Inflammatory macrophage treated with lipopolysaccharide for 1 hour (primary cell): ENCODE data around the gene WDR64.
"Not testable (repeated sequence)": the region's sequence is repeated elsewhere in the genome, so short reads cannot be mapped to it uniquely, and the experiment has no call there.

Source experiments
- DNase-seq, 2 donors: peaks; one replicate each; pipeline ENCODE4 v3.0.0-alpha.2; 2020 to 2022

Gene WDR64

DNA sequence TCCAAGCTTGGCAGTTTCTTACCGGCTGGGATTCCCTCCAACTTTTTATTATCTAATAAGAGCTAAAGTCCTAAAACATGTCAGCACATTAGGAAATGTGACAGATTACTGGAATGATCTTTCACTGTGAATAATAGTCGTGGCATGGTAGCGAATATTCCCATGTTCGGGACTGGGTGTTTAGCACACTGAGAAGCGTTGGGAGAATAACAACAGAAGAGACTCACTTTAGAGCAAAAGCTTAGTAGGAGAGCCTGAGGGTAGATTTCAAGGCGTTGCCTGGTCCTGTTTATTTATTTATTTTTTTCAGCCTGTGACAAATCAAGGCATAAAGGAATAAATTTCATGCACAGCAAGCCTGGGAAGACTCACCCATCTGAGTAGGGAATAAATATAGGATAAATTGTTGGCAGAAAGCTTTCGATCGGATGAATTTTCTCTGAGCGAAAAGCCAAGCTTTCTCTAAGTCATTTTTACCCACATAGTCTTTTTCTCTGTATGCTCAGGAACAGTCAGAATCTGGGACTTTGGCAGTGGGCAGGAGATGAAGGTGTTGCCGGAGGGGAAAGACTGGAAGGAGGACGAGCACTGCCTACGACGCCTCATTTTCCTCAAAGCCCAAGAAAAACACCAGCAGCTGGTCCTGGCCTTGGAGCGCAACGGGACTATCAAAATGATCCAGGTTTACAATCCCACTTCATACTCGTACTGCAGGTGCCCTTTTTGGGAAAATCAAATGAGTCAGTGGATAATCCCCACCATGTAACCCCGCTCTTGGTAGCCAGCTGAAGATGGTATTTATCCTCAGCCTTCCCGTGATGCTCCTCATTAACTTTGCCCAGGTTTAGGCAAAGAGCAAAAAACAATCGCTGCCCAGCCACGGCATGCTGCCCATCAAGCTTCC is 97.2 kb downstream of the WDR64 start:
- no peak for DNase-seq

- no peak for DNase-seq
These were observed 98.0 kb downstream of the WDR64 start for GRCh38 chr1:241749945-241750695.

- DNase-seq: no peak
These were observed 99.4 kb downstream of the WDR64 start for GRCh38 chr1:241751524-241751923.

- no peak for DNase-seq
These were observed 110.7 kb downstream of the WDR64 start for GRCh38 chr1:241762713-241763339.

- DNase-seq: no peak
These were observed 113.3 kb downstream of the WDR64 start for GRCh38 chr1:241765390-241765789.

DNA sequence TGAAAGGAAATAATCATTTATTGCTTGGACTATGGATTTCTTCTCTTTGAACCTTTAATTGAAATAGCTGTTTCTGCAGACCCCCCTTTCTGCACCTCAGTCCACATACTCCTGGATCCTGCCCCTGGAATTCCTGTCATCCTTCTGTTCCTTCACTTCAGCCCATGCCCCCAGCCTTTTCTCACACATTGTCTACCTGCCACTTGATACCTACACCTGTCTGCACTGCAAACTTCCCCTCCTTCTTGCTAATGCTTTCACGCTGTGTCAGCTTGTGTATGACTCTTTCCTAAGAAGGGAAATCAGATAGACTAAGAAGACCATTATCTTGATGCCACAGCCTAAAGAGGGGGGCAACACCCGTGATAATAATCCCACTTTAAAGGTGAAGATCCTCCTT is 115.7 kb downstream of the WDR64 start:
- no peak for DNase-seq

DNA sequence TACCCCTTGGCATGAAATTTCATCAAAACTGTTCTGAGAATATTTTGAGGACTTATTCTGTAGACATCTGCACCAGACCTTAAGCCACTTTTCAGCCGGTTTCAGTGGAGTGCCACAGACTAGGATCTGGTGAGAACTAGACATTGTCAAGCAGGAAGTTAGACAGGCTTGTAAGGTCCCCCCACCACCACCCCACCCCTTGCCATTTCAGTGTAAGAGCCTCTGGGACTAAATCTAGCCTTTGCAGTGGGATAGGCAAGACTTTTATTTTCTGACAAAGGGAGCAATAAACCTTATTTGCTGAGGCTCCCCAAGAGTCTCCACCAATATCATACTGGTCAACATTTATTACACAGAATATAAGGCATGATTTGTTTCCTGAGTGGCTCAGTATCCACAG is 118.0 kb downstream of the WDR64 start:
- no peak for DNase-seq

GRCh38 chr1:241771117-241771516 is 119.0 kb downstream of the WDR64 start:
- DNase-seq: no peak

GRCh38 chr1:241772932-241773500 is 120.9 kb downstream of the WDR64 start:
- DNase-seq: no peak

GRCh38 chr1:241773991-241774390 is 121.9 kb downstream of the WDR64 start:
- no peak for DNase-seq

DNA sequence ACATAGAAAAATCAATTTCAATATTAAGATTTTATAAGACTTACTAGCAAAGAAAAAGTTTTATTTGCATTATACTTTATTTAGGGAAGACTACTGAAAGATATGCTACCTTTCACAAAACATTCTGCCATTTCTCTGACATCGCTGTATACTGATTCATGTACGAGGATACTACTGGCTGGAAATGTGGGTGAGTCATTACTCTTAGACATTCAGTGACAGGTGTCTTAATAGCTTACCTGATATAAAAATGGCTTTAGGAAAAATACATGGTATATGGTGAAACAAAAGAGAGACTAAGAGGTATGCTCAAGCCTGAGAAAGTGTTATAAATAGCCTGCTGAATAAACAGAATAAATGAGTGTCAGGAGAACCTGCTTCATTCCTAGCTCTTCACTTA is 122.9 kb downstream of the WDR64 start:
- DNase-seq: no peak

DNA sequence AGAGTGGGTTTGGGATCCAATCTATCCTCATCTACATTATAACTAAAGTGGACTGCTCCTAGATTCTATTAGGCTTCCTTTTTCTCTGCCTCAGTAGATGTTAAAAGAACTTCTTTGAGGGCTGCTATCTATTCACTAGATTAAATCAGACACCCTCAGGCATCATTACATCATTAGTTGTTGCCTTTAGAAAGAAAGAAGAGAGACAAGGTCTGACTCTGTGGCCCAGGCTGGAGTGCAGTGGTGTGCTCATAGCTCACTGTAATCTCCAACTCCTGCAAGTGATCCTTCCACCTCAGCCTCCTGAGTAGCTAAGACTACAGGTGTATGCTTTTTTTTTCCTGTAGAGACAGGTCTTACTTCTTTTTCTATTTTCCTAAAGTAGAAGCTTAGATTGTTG is 124.8 kb downstream of the WDR64 start:
- DNase-seq: no peak

DNA sequence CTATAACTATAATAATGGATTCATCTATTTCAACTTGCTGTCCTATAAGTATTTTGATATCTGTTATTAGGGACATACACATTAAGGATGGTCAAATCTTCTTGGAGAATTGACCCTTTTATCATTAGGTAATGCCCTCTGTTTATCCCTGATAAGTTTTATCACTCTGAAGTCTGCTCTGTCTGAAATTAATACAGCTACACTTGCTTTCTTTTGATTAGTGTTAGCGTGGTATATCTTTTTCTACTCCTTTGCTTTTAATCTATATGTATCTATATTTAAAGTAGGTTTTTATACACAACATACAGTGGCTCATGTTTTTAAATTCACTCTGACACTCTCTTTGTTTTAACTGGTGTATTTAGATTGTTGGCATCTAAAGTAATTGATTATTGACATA is 126.0 kb downstream of the WDR64 start:
- DNase-seq: no peak

- DNase-seq: no peak
These were observed 127.8 kb downstream of the WDR64 start for GRCh38 chr1:241779897-241780296.

DNA sequence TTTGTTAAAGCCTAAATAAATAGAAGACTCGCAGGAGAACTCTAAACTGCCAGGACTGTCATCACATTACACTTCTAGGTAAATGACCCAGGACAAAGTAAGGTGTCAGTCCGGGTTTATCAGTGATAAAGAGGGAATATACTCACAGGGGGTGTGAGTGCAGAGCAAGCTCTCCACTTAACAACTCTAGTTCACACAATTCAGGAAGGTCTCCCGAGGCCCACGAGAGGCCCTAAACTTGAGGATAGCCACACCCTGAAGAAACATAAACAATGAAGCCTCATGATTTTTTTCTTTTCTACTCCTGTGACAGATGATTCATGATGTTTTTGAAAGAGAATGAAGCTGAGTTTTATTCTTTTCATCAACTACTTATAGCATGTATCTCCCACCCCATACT is 130.3 kb downstream of the WDR64 start:
- DNase-seq: no peak

- no peak for DNase-seq
These were observed 135.6 kb downstream of the WDR64 start for GRCh38 chr1:241787691-241788090.

DNA sequence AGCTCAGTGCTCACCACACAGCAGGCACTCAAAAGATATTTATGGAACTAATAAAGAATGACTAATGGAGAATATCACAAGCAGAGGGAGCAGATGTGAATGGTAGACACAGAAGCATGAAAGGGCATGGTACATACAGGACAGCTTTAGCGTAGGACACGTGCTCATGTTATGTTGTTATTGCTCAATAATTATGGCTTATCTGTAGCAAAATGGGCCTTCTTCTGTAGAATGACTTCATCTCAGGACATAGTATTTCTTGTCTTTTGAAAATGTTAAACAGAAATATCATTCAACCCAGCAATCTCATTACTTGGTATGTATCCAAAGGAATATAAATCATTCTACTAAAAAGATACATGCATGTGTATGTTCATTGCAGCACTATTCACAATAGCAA is 137.0 kb downstream of the WDR64 start:
- no peak for DNase-seq

DNA sequence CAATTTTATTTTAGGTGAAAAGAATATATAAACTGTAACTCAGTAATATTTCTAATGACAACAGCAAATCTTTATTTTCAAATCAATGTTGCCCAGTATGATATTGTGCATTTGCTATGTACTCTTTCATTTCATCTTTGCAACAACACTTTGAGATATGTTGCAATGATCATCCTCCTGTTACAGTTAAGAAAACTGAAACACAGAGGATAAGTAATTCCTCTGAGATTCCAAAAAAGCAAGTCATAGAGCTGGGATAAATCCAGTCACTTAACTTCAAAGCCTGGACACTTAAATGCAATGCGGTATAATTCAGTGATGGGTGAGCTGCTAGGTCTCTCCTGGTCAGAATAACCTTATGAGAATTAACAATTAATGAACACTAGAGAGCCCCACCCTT is 147.3 kb downstream of the WDR64 start:
- no peak for DNase-seq

DNA sequence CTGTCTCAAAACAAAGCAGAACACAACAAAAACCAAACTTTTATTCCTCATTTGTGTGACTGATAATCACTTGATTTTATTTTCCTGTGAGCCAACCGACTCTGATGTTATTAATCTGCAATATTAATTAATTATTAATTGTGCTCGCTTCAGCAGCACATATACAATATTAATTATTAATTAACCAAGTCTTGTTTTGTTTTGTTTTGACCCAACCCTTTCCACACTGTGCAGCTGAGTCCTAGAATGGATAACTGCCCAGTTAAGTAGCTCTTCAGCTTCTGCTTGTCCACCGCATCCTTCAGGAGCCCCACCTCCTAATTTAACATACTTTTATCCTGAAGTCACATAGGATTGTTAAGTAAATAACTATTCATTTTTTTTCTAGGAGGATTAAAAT is 148.6 kb downstream of the WDR64 start:
- no peak for DNase-seq

DNA sequence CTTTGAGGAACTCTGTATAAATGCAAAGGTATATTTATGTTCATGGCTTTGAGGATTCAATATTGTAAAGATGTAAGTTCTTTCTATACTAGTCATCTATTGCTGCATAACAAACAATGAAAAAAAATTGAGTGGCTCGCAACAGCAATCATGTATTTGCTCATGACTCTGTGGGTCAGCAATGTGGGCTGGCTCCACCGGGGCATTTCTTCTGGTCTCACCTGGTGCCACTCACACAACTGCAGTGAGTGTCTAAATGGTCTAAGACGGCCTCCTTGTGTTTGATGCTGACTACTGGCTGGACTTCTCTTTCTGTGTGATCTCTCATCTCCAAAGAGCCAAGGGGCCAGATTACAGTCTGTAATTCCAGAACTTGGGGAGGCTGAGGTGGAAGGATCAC is 150.8 kb downstream of the WDR64 start:
- no peak for DNase-seq

- not testable (repeated sequence) for DNase-seq
These were observed 152.6 kb downstream of the WDR64 start for GRCh38 chr1:241804706-241805105.

- DNase-seq: no peak
These were observed 156.2 kb downstream of the WDR64 start for GRCh38 chr1:241808265-241808664.

DNA sequence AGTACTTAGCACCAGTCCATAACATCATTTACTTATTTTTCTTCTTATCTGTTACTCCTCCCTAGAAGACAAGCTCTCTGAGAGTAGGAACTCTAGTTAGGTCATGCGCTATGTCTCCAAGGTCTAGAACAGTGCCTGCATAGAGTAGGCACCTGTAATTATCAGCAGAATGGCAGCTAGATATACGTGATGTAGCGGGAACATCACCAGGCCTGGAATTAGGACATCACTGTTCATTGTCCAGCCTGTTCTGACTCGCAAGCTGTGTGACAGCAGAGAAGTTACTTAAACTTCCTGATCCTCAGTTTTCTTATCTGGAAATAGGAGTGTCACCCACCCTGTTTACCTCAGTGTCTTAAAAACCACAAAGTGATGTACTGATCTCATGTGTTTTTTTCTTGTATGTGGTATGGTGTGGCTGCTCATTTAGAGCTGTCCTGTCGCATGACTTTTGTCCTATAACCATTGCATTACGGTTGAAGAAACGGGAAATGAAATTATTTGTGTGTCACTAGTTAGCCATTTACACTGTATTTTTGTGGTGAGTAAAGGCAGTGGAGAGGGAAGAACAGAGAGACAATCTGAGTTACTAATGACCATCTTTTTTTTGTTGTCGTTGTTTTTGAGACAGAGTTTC is 158.8 kb downstream of the WDR64 start:
- peak; percentile 56 to 65 for DNase-seq
